Activated B cell treated with CpG ODN at 0.5 μM for 24 hours (primary cell): ENCODE data around the gene VAMP4. TPM values are rescaled to one million over a fixed set of nuclear protein-coding genes. Genes with fewer than 3 reads are reported as not detected.
"Not testable (repeated sequence)": the region's sequence is repeated elsewhere in the genome, so short reads cannot be mapped to it uniquely, and the experiment has no call there.

Experiments used
- ATAC-seq: fragments of 200-7000 bp; cut with Tn5 transposase; one replicate; pipeline ENCODE4 v1.10.0; 2021; ENCODE audit warnings: low read depth, mild to moderate bottlenecking, moderate library complexity
- CTCF ChIA-PET: fragments of 350-600 bp; sonication (Branson Sonifier 250); formaldehyde crosslinking; loops from one replicate; lab custom pipeline; 2021; ENCODE audit warnings: antibody characterized with exemption; lab: Charles Lee
- POLR2A ChIA-PET: fragments of 350-600 bp; sonication (Branson Sonifier 250); formaldehyde crosslinking; loops from one replicate; lab custom pipeline; 2021; ENCODE audit warnings: antibody characterized with exemption; lab: Charles Lee
- DNase-seq: peaks from one replicate; pipeline ENCODE4 v3.0.0; 2022
- H3K27ac Mint-ChIP-seq: one replicate; pipeline ENCODE4 v1.8.0; 2020; ENCODE audit warnings: mixed read lengths
- H3K27me3 Mint-ChIP-seq: one replicate; pipeline ENCODE4 v1.8.0; 2021; ENCODE audit warnings: mixed read lengths
- H3K36me3 Mint-ChIP-seq: one replicate; pipeline ENCODE4 v1.8.0; 2021; ENCODE audit warnings: low read depth, mixed read lengths
- H3K4me1 Mint-ChIP-seq: one replicate; pipeline ENCODE4 v1.8.0; 2021; ENCODE audit warnings: mixed read lengths
- H3K4me3 Mint-ChIP-seq: one replicate; pipeline ENCODE4 v1.8.0; 2020; ENCODE audit warnings: mild to moderate bottlenecking, mixed read lengths
- H3K9me3 Mint-ChIP-seq: one replicate; pipeline ENCODE4 v1.8.0; 2020; ENCODE audit warnings: mixed read lengths
- CTCF ChIP-seq: fragments of 200-600 bp; IDR thresholded peaks from one replicate; pipeline ENCODE4 v1.8.0; 2022; ENCODE audit warnings: antibody characterized with exemption, mild to moderate bottlenecking
- intact Hi-C: fragments of 100-400 bp; cut with micrococcal nuclease; formaldehyde crosslinking; loops from one replicate; pipeline ENCODE4 v1.15.1; 2024
- total RNA-seq: library from RNA; stranded (reverse); gene quantifications from 2 replicates; pipeline ENCODE4 v1.2.3, GENCODE V29; 2022

Gene VAMP4
- total RNA-seq, 1 donor from 2014 or later = 10.5 TPM

- TF ChIP-seq CTCF = no peak
- no peak overlapping the region for H3K4me3 Mint-ChIP-seq
- POLR2A ChIA-PET = no interaction called here
- intact Hi-C loops = no loop called here
- CTCF ChIA-PET = no interaction called here
- no peaks in the 10 kb centered on the region for H3K4me1 Mint-ChIP-seq
- H3K36me3 Mint-ChIP-seq = peaks cover 44% of the 10 kb centered on the region
- no peak for ATAC-seq
- no peak for DNase-seq
- H3K9me3 Mint-ChIP-seq = peaks cover 9% of the 10 kb centered on the region
- no peak overlapping the region for H3K27ac Mint-ChIP-seq
- H3K27me3 Mint-ChIP-seq = no peaks in the 10 kb centered on the region
Observed at GRCh38 chr1:171699531-171699930, 42.3 kb downstream of the VAMP4 start.

GRCh38 chr1:171695772-171696171, 46.1 kb downstream of the VAMP4 start:
- peaks cover 18% of the 10 kb centered on the region for H3K36me3 Mint-ChIP-seq
- H3K4me3 Mint-ChIP-seq, H3K4me1 Mint-ChIP-seq, H3K27me3 Mint-ChIP-seq, ATAC-seq, H3K27ac Mint-ChIP-seq, POLR2A ChIA-PET, DNase-seq, intact Hi-C loops, CTCF ChIA-PET: not testable (repeated sequence)
- H3K9me3 Mint-ChIP-seq = peaks cover 14% of the 10 kb centered on the region

- H3K27ac Mint-ChIP-seq, CTCF ChIA-PET, H3K27me3 Mint-ChIP-seq, POLR2A ChIA-PET, intact Hi-C loops, DNase-seq, H3K4me3 Mint-ChIP-seq, H3K4me1 Mint-ChIP-seq, H3K36me3 Mint-ChIP-seq, ATAC-seq: not testable (repeated sequence)
- peaks cover 14% of the 10 kb centered on the region for H3K9me3 Mint-ChIP-seq
Observed at GRCh38 chr1:171693541-171693940, 48.3 kb downstream of the VAMP4 start.

GRCh38 chr1:171683870-171684269, 58.0 kb downstream of the VAMP4 start:
- Mint-ChIP-seq H3K27ac (no peak overlapping the region), H3K36me3 (no peaks in the 10 kb centered on the region), H3K4me3 (no peak overlapping the region), H3K9me3 (peaks cover 3% of the 10 kb centered on the region), H3K27me3 (peaks cover 2% of the 10 kb centered on the region), H3K4me1 (no peaks in the 10 kb centered on the region)
- intact Hi-C loops = no loop called here
- ChIA-PET CTCF (no interaction called here), POLR2A (no interaction called here)
- DNase-seq (no peak), ATAC-seq (no peak)
- no peak for TF ChIP-seq CTCF

- no peaks in the 10 kb centered on the region for H3K36me3 Mint-ChIP-seq
- POLR2A ChIA-PET = no interaction called here
- ATAC-seq = no peak
- H3K27me3 Mint-ChIP-seq = peaks cover 7% of the 10 kb centered on the region
- no peak for DNase-seq
- no peak overlapping the region for H3K4me3 Mint-ChIP-seq
- H3K27ac Mint-ChIP-seq = no peak overlapping the region
- intact Hi-C loops = no loop called here
- H3K9me3 Mint-ChIP-seq = peaks cover 3% of the 10 kb centered on the region
- CTCF ChIA-PET = no interaction called here
- no peaks in the 10 kb centered on the region for H3K4me1 Mint-ChIP-seq
- TF ChIP-seq CTCF = no peak
Observed at GRCh38 chr1:171680339-171680738, 61.5 kb downstream of the VAMP4 start.

- Mint-ChIP-seq H3K27me3 (peaks cover 8% of the 10 kb centered on the region), H3K27ac (no peak overlapping the region), H3K4me3 (no peak overlapping the region), H3K9me3 (peaks cover under 1% of the 10 kb centered on the region), H3K36me3 (no peaks in the 10 kb centered on the region), H3K4me1 (no peaks in the 10 kb centered on the region)
- ATAC-seq (no peak), DNase-seq (no peak)
- ChIA-PET CTCF (no interaction called here), POLR2A (no interaction called here)
- intact Hi-C loops = no loop called here
- no peak for TF ChIP-seq CTCF
Observed at GRCh38 chr1:171676823-171677222, 65.0 kb downstream of the VAMP4 start.
